Measurements from ENCODE around the gene CEP152.

Gene CEP152

GRCh38 chr15:48696627-48697312, 114.1 kb downstream of the CEP152 start:
- no peak for DNase-seq

GRCh38 chr15:48695827-48696573, 114.9 kb downstream of the CEP152 start:
- no peak for DNase-seq

GRCh38 chr15:48695088-48695826, 115.6 kb downstream of the CEP152 start:
- DNase-seq, result no peak

- no peak for DNase-seq
Observed at GRCh38 chr15:48693484-48693883, 117.4 kb downstream of the CEP152 start.

- DNase-seq, result no peak
Observed at GRCh38 chr15:48688493-48688892, 122.4 kb downstream of the CEP152 start.
